Skeletal muscle tissue (tissue), 5 donors: ENCODE results near the gene KDM4B. TPM values are rescaled to one million over a fixed set of nuclear protein-coding genes. Genes with fewer than 3 reads are reported as not detected.

Source experiments
- H3K27ac ChIP-seq: one replicate; pipeline ENCODE4 v1.7.0; 2013; ENCODE audit warnings: mild to moderate bottlenecking, low read depth, low read length, inconsistent platforms
- H3K27me3 ChIP-seq, 3 donors: one replicate each; pipeline ENCODE4 v1.7.0; 2013; ENCODE audit warnings: low read length in 3 of 3; ENCODE audit not compliant: control insufficient read depth in 3 of 3, insufficient read depth in 3 of 3
- H3K36me3 ChIP-seq, 3 donors: one replicate each; pipeline ENCODE4 v1.7.0; 2013; ENCODE audit warnings: low read length in 3 of 3; ENCODE audit not compliant: control insufficient read depth in 3 of 3, insufficient read depth in 3 of 3
- H3K4me1 ChIP-seq, 3 donors: one replicate each; pipeline ENCODE4 v1.7.0; 2013; ENCODE audit warnings: low read length in 3 of 3, mild to moderate bottlenecking in 3 of 3; ENCODE audit not compliant: control insufficient read depth in 3 of 3, insufficient read depth in 3 of 3
- H3K4me3 ChIP-seq, 3 donors: one replicate each; pipeline ENCODE4 v1.7.0; 2013; ENCODE audit warnings: low read length in 3 of 3
- H3K9ac ChIP-seq, 3 donors: one replicate each; pipeline ENCODE4 v1.7.0; 2013; ENCODE audit warnings: low read length in 3 of 3, mild to moderate bottlenecking in 3 of 3, moderate library complexity in 2 of 3, low read depth in 1 of 3
- H3K9me3 ChIP-seq, 3 donors: one replicate each; pipeline ENCODE4 v1.7.0; 2013; ENCODE audit warnings: low read length in 3 of 3; ENCODE audit not compliant: control insufficient read depth in 3 of 3
- small RNA-seq: library from RNA; depleted of rRNA; stranded (forward); fragments of <200 nt; gene quantifications from one replicate; pipeline ENCODE3, GENCODE V24; 2014
- total RNA-seq: library from RNA; depleted of rRNA; stranded (reverse); fragments of >200 nt; gene quantifications from one replicate; pipeline ENCODE4 v1.2.3, GENCODE V29; 2014
- donor health status: Osteomylitis.

KDM4B gene
- total RNA-seq, 1 donor from 2014 or later = 11.5 TPM

DNA sequence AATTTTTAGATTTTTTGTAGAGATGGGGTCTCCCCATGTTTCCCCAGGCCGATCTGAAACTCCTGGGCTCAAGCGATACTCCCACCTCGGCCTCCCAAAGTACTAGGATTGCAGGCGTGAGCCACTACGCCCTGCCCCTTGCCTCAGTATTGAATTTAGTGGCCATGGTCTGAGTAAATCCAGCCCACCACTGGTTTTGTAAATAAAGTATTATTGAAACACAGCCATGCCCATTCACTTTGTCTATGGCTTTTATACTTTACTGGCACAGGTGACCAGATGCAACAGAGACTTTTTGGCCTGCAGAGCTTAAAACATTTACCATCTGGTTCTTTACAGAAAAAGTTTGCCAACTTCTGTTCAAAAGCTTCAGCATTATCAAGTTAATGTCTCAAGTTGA, 227.9 kb downstream of the KDM4B start:
- H3K4me1 ChIP-seq = no peaks in the 10 kb centered on the region
- H3K9me3 ChIP-seq = peaks cover 0 to 3% (median 3%) of the 10 kb centered on the region in 3 donors
- no peak overlapping the region for H3K27ac ChIP-seq
- H3K9ac ChIP-seq = no peak overlapping the region
- H3K4me3 ChIP-seq = no peak overlapping the region
- no peaks in the 10 kb centered on the region for H3K36me3 ChIP-seq
- no peaks in the 10 kb centered on the region for H3K27me3 ChIP-seq

DNA sequence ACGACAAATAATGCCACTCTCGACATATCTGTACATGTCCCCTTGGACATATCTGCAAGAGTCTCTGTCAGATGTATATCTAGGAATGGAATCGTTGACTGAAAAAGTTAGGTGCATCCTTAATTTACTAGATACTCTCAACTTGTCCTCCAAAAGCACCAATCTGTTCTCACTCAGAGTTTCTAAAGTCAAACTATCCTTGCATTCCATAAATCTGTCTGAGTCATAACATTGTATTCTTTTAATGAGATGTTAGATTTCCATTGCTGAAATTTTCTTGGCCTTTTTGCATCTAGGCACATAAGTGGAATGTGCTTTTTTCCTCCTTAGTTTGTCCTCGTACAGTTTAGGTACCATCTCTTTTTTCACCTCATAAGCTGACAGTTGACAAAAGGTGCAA, 231.9 kb downstream of the KDM4B start:
- Histone ChIP-seq H3K9me3 (peaks cover 3% of the 10 kb centered on the region in 3 donors), H3K27me3 (no peaks in the 10 kb centered on the region), H3K9ac (no peak overlapping the region), H3K27ac (no peak overlapping the region), H3K4me1 (no peaks in the 10 kb centered on the region), H3K36me3 (peaks cover 0 to 5% (median 0%) of the 10 kb centered on the region in 3 donors), H3K4me3 (no peak overlapping the region)

DNA sequence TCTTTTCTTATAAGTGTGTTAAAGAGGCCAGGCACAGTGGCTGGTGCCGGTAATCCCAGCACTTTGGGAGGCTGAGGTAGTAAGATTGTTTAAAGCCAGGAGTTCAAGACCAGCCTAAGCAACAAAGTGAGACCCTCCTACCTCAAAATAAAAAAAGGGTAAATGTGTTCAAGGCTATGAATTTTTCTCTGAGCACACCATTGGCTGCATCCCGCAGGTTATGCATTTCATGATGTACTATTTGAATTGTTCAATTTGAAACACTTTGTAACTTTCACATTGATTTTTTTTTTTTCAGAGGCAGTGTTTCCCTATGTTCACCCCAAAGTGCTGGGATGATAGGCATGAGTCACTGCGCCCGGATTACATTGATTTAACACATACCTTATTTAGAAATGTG, 233.6 kb downstream of the KDM4B start:
- H3K9me3 ChIP-seq = peaks cover 3% of the 10 kb centered on the region in 3 donors
- no peaks in the 10 kb centered on the region for H3K4me1 ChIP-seq
- no peak overlapping the region for H3K9ac ChIP-seq
- H3K27ac ChIP-seq = no peak overlapping the region
- no peak overlapping the region for H3K4me3 ChIP-seq
- H3K36me3 ChIP-seq = peaks cover 2 to 10% (median 6%) of the 10 kb centered on the region in 3 donors
- H3K27me3 ChIP-seq = no peaks in the 10 kb centered on the region

Small RNA genes lying within 50 kb of the gene (small RNA-seq; reads per million reads assigned to genes)
- gene MIR4747 = not detected

Other genes with a start within 250 kb of the KDM4B start
- gene DPP9, start 245.3 kb upstream of the KDM4B start, total RNA-seq = 16.2 TPM
- gene FEM1A, start 177.4 kb upstream of the KDM4B start, total RNA-seq = 28.7 TPM
- 1.6 TPM for gene TICAM1, start 137.4 kb upstream of the KDM4B start, total RNA-seq
- 55.3 TPM for gene PLIN3, start 101.4 kb upstream of the KDM4B start, total RNA-seq
- gene ARRDC5, start 66.2 kb upstream of the KDM4B start, total RNA-seq = under 0.01 TPM
- 19.8 TPM for gene UHRF1, start 59.6 kb upstream of the KDM4B start, total RNA-seq